HG03025 (cell line): ENCODE data around the gene RPS19.

Source experiments
- ATAC-seq: cut with Tn5 transposase; IDR thresholded peaks from one replicate; pipeline ENCODE4 v1.9.1; 2021; ENCODE audit warnings: mild to moderate bottlenecking, moderate library complexity; ENCODE audit not compliant: unreplicated experiment, low FRiP score

Gene RPS19

DNA sequence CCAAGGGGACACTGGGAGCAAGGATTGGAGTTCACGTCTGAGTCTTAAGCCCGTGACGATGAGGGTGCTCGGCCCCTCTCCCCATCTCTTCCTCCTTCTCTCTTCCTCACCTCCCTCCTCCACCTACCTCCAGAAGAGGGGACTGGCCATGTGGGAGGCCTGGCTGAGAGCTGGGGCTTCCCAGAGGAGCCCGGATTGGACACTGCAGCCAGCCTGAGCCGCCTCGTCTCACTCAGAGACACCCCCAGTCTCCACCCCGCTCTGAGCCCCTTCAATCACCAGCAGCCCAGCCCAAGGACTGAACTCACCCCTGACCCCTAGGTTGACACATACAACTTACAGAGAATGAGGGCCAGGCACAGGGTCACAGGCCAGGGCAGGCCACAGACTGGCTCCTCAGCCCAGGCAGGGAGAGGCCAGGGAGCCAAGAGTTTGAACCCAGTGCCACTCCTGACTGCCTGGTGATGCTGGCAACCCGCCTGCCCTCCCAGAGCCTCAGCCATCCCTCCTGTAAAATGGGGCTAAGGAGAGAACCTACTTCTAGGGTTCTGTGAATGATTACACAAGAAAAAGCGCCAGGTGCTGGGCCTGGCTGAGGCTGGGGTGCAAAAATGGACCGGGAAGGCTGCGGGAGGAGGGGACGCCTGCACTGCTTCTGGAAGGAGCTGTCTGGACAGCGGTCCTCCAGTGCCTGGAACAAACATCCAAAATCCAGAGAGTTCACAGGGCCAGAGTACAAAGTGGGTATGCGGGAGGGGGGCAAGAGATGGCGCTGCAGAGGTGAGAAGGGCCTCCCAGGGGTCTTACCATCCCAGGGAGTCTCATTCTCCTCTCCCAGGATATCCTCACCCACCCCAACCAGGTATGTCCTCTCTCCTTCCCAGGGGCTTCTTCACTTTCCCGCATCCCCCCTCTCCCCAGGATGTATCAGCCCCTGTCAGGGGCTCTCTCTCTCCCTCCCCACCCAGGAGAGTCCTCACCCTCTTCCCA is 18.2 kb downstream of the RPS19 start:
- ATAC-seq = no peak

DNA sequence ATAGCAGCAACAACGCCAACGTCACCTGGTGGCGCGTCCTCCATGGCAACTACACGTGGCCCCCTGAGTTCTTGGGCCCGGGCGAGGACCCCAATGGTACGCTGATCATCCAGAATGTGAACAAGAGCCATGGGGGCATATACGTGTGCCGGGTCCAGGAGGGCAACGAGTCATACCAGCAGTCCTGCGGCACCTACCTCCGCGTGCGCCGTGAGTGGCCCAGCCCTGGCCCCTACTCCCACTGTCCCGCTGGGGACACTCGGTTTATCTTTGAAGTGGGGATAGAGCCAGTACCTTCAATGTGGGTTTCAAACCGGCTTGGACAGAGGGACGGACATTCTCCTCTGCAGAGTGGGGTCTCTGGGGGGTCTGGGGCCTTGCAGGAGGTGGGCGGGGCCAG is 19.0 kb downstream of the RPS19 start:
- no peak for ATAC-seq

DNA sequence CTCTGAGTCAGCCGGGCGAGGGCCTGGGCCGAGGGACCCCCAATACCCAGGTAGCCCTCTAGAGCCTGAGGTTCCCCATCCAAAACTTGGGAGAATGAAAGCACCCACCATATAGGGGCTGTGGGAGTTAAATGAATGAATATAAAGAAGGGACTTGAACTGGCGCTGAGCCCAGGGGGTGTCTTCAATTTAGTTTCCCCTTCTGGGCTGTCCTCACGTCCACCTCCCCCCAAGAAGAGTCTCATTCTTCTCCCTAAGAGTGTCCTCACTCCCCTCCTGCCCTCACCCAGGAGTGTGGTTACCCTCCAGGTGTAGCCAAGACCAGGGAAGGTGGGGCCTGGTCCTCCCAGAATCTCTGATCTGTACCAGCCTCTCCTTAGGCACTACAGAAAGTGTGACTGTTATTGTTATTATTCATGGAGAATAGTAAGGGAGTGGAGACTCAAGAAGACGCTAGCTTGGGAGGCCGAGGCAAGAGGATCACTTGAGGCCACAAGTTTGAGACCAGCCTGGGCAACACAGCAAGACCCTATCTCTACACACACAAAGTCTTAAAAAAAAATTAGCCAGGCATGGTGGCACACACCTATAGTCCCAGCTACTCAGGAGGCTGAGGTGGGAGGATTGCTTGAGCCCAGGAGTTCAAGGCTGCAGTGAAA is 19.7 kb downstream of the RPS19 start:
- ATAC-seq = no peak

DNA sequence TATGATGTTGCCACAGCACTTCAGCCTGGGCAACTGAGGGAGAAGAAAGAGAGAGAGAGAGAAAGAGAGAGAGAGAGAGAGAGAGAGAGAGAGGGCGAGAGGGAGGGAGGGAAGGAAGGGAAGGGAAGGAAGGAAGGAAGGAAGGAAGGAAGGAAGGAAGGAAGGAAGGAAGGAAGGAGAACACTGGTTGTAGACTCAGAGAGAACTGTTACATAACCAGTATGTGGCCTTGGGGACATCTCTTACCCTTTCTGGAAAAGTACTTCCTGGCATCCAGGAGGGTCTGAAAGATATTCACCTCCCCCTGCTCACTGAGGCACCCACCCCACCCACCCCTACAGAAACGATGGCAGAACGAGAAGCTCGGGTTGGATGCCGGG is 20.3 kb downstream of the RPS19 start:
- no peak for ATAC-seq

DNA sequence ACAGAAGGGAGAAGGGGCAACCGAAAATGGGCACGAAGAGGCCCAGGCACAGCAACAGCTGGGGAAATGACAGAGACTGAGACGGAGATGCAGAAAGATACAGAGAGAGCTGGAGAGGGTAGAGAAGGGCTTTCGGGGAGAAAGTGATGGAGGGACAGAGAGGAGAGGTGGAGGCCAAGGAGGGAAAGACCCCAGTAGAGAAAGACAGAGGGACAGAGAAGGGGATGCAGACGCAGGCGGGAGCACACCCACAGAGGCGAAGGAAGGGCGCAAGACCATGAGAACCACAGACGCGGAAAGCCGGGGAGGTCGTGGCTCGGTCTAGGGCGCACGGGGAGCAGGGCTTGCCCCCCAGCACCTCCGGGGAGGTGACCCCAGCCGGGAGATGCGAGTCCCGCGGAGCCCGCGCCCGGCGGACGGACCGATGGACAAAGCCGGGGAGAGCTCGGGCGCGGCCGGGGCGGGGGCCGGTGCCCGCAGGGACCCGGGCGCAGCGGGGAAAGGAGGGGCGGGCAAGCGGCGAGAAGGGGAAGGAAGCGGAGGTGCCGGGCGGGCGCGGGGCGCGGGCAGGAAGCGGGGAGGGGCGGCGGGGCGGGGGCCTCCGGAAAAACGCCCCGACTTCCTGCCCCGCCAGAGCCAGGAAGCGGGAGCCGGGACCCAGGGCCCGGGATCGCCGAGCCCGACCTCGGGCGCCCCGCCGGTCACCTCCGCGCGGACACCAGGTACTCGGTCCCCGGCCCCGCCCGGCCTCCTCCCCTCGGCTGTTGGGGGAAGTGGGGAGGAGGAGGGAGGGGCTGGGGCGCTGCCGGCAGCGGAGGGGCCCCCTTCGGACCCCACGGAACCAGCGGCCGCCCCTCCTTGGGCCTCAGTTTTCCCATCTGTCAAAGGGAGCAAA is 22.8 kb downstream of the RPS19 start, which contains the start of gene ARHGEF1:
TSS of gene ARHGEF1 (plus strand) at position 617 of the 895 bp plus-strand sequence. CDS start 4,899 bp downstream, outside the sequence.
- ATAC-seq = no peak

DNA sequence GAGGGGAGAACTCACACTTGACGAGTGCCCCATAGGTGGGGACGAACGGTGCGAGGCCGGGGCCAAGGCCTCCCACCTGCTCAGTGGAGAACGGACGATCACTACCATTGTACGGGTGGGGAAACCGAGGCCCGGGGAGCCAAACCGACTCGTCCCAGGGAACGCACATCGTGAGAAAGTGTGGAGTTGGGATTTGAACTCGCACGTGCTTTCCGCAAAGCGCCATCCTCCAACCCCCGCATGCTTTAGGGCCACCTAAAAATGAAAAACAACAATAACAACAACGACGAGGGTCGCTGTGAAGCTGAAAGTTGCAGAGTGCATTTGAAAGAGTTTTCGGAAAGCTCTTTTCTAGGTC is 23.4 kb downstream of the RPS19 start:
- no peak for ATAC-seq

DNA sequence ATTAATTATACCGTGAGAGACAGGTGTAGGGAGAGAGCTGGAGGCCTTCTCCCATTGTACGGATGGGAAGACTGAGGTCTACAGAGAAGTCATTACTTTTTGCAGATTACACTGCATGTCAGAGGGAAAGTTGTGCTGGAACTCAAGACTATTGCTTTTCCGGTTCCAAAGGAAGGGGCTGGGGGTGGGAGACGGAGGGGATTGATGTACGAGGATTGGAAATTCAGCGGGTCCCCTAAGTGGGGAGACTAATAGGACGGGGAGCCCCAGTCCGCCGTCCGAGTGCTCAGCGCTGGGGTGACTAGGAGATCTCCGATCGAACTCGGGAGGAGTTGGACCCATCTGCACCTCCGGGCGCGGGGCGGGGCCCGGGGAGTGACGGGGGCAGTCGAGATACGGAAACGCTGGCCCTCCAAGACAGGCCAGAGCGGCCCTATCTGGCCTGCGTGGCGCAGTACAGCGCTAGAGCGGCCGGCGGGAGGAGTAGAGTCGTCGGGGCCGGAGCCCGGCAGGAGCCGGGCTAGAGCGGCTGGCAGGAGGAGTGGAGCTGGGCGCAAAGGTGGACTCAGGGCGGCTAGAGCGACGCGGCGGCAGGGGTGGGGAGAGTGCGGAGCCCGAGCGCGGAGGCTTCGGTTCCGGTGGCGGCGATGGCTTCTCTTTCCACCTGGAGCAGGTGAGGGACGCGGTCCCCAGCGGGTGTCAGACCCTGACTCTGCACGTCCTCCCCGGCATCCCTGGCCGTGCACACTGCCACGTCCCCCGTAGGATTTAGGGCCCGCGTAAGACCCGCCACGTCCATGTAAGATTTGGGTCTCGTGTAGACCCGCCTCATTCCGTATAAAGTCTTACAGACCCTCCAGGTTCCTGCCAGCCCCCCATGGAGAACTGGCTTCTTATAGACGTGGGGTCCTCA is 24.0 kb downstream of the RPS19 start:
- peak; percentile 65 for ATAC-seq

DNA sequence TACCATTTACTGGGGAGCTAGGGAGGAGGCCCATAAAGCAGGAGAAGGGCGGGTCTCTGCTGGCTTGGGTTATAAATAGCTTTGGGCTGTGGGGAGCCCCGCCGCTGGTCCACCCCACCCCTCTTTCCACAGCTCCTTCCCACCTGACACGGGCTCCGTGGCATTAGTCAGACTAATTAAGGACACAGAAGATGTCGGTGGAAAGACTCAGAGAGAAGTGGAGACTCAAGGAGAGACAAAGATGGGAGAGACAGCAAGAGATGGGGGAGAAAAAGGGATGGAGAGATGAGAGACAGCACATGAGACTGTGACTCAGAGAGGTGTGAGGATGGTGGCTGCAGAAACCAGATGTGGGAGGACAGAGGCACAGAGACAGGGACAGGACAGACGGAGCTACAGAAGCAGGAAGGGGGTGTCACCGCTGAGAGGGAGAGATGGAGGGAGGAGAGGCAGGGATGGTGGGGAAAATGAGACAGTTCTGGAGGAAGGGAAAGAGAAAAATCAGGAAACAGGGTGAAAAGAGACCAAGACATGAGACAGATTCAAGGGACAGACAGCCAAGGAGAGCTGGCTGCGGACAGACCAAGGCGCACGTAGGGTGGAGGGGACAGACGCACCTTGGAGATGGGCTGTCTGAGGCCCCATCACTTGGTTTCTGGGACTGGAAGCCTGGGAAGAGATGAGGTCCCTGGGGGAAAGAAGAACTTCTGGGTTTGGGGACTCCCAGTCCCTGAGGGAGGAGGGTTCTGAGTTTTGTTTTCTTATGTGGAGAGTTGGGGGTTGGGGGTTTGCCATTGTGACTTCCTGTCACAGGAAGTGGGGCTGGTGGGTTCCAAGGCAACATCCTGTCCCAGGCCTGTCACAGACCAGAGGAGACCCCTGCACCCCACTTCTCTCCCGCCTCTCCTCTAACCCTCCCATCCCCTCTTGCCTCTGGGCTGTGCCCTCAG is 27.0 kb downstream of the RPS19 start:
- no peak for ATAC-seq

DNA sequence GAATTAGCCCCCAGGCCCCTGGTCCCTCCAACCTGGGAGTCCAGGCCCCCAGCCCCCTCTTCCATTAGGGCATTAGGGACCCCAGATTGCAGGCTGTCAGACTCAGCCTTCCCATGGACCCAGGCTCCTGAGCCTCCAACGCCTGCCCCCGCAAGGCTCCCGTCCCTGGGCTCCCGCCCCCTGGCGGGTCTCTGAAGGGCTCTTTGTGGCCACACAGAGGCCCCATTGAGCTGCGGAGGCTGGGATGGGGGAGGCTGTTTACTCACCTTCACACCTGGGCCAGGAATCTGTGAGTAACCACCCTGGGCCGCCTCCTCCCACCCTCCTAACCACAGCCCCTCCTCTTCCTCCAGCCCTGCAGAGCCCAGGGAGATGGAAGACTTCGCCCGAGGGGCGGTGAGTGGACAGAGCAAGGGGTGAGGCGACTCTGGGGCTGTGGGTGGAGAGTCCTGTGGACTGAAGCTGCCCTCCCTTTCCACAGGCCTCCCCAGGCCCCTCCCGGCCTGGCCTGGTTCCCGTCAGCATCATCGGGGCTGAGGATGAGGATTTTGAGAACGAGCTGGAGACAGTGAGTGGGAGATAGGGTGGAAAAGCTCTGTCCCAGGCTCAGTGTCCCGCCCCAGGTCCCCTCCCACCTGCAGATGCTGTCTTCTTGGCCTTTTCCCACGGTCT is 27.8 kb downstream of the RPS19 start:
- ATAC-seq = no peak

DNA sequence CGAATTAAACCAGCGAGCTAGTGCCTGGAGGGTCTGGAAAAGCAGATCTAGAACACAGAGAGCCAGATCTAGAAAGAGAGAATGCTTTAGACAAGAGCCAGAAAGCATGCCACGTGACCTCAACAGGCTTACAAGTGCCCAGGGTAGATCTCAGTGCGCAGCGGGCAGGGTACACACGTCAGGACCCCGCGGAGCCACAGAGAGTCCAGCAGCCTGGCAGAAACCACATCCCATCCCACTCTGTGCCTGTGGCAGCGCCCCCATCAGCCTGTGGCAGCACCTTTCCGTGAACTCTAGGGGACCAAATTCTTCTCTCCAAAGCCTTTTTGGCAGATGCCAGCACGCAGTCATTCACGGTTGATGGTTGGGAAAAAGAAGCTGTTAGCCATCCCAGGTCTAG is 28.9 kb downstream of the RPS19 start:
- no peak for ATAC-seq

DNA sequence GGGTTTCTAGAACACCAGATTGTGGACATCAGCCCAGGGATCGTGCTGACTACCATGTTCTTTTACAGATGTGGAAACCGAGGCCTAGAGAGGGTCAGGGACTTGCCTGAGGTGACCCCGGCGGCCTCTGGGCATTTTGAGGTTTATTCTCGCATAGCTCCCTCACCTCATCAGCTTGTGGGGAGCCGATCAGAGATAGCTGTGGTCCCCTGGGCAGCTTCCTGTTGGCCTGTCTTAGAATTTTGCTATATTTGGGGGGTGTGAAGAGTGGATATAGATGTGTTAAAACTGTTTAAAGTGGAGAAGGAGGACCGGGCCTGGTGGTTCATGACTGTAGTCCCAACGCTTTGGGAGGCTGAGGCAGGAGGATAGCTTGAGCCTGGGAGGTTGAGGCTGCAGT is 29.8 kb downstream of the RPS19 start:
- ATAC-seq = no peak

DNA sequence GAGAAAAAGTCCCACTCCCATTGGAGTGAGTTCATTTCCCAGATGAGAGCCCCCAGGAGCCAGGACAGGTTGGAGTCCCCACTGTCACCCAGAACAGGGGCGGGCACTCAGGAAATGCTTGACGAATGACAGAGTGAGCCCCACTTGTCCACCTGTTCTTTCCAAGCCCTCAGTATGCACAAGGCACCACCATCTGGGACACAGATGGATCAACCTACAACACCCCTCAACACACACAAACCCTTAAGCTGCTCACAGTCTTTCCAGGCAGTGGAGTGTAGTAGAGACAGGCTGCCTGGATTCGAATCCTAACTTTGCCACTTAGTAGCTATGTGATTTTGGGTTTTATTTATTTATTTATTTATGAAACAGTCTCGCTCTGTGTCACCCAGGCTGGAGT is 30.9 kb downstream of the RPS19 start:
- ATAC-seq = no peak

DNA sequence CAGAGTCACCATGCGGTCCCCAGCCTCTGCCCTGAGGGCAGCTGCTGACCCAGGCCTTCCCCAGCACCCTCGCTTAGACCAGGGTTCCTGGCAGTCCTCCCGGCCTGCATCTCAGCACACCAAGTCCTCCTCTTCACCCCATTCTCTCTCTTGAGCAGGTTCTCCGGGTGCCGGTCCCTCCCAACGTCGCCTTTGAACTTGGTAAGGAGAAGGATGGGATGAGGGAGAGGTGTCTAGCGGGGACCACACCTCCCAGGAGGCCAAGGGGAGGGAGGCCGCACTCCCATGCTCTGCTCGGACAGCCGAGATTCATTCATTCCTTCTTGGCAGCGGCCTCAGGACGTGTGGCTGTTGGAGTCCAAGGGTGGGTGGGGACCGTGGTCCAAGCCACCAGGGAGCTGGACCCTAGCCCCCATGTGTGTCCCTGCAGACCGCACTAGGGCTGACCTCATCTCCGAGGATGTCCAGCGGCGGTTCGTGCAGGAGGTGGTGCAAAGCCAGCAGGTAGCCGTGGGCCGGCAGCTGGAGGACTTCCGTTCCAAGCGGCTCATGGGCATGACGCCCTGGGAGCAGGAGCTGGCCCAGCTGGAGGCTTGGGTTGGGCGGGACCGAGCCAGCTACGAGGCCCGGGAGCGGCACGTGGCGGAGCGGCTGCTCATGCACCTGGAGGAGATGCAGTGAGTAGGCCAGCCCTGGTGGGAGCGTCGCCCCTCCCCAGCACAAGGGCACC is 32.3 kb downstream of the RPS19 start:
- ATAC-seq = no peak

DNA sequence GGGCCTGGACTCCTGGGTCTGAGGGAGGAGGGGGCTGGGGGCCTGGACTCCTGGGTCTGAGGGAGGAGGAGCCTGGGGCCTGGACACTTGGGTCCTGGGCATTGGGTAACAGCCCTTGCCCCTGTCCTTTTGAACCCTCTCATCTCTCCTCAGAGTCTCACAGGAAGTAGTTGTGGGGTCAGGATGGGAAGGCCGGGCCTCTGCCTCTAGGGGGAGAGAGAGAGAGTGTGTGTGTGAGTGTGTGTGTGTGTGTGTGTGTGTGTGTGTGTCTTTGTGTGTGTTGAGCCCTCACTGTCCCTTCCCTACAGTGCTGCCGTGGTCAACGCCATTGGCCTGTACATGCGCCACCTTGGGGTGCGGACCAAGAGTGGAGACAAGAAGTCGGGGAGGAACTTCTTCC is 33.8 kb downstream of the RPS19 start:
- ATAC-seq = no peak

DNA sequence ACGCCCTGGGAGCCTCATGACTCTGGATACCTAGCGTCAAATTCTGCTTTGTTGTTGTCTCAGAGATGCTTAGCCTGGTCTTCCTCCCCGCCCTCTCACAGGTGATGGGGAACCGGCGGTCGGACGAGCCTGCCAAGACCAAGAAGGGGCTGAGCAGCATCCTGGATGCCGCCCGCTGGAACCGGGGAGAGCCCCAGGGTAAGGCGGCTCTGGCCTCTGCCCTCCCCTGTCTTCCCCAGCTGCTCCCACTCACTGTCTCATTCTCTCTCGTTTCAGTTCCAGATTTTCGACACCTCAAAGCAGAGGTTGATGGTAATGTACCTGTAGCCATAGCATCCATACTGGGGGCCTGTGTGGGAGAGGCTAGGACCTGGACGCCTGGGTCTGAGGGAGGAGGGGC is 34.3 kb downstream of the RPS19 start:
- no peak for ATAC-seq

DNA sequence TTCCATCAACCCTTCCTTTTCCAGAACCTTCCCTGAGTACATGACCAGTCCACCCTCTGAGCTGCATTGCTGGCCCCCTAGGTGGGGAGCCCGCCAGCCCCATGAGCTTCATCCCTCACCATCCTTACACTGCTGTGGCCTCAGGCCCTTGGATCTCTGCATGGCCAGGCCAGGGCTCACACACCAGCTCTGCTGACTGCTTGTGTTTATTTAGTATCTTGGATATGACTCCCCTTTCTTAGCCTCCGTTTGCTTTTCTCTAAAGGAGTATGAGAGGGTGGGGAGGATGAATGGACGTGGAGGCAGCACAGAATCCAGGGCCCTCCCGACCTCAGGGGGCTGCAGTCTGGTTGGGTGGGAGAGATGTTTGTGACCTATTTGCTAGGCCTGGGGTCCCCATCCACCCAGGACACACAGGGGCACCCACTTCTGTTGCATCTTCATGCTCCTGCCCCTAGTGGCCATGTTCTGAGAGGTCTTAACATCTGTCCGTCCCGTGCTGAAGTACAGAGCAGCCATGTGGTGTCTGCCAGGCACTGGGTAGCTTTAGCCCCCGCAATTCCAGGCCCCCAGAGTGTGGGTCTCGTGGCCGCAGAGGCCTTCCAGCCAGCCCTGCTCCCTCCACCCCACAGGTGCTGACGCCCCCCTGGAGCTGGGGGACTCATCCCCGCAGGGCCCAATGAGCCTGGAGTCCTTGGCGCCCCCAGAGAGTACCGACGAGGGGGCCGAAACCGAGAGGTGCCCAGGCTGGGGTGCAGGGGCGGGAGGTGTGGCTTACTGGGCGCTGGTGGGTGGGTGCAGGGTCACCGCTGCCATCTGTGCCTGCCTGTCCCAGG is 35.9 kb downstream of the RPS19 start:
- no peak for ATAC-seq

DNA sequence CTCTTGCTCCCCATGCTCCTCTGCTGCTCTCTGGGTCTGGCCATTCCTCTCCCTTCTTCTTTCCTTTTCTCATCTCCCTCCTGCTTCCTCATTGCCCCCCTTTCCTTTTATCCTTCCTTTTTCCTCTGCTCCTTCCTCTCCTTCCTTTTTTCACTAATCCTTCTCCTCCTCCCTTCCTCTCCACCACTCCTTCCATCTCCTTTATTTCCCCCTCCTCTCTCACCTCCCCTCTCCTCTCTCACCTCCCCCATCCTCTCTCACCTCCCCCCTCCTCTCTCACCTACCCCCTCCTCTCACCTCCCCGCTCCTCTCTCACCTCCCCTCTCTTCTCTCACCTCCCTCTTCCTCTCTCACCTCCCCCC is 36.5 kb downstream of the RPS19 start:
- no peak for ATAC-seq
